Tibial nerve (tissue), 4 donors: ENCODE results near the gene PCCB. TPM values are rescaled to one million over a fixed set of nuclear protein-coding genes. Genes with fewer than 3 reads are reported as not detected.
"Not testable (repeated sequence)": the region's sequence is repeated elsewhere in the genome, so short reads cannot be mapped to it uniquely, and the experiment has no call there.

Experiments used
- DNase-seq, 2 donors: peaks; one replicate each; pipeline ENCODE4 v3.0.0-alpha.2; 2019; ENCODE audit warnings: low spot score in 2 of 2
- H3K27ac ChIP-seq, 4 donors: fragments of 200-600 bp; sonication (generic) in 3 of 4; one replicate each; pipeline ENCODE4 v1.5.1; 2017 to 2019; ENCODE audit warnings: mild to moderate bottlenecking in 1 of 4
- H3K27me3 ChIP-seq, 2 donors: fragments of 200-600 bp; sonication (generic) in 1 of 2; one replicate each; pipeline versions ENCODE4 v1.5.1 to v1.6.0; 2017 to 2019
- H3K36me3 ChIP-seq, 3 donors: fragments of 200-600 bp; sonication (generic); one replicate each; pipeline ENCODE4 v1.5.1; 2018 to 2019
- H3K4me1 ChIP-seq, 4 donors: fragments of 200-600 bp; sonication (generic) in 3 of 4; one replicate each; pipeline ENCODE4 v1.5.1; 2017 to 2019
- H3K4me3 ChIP-seq, 4 donors: fragments of 200-600 bp; sonication (generic) in 3 of 4; one replicate each; pipeline ENCODE4 v1.5.1; 2017 to 2019; ENCODE audit warnings: mild to moderate bottlenecking in 1 of 4, moderate library complexity in 1 of 4
- H3K9me3 ChIP-seq, 4 donors: fragments of 200-600 bp; sonication (generic) in 3 of 4; one replicate each; pipeline ENCODE4 v1.5.1; 2017 to 2019
- CTCF ChIP-seq, 5 experiments: fragments of 200-600 bp in 3 of 5; fragments of 450-650 bp in 2 of 5; sonication (generic) in 3 of 5; IDR thresholded peaks; one replicate each; pipeline ENCODE4 v1.5.1; 2016 to 2019; ENCODE audit warnings: antibody characterized with exemption in 5 of 5, mild to moderate bottlenecking in 3 of 5, moderate library complexity in 2 of 5
- EP300 ChIP-seq, 2 donors: sonication (generic); formaldehyde crosslinking; IDR thresholded peaks; one replicate each; pipeline ENCODE4 v1.6.1; 2017; ENCODE audit warnings: antibody characterized with exemption in 2 of 2, mild to moderate bottlenecking in 1 of 2
- POLR2A ChIP-seq, 2 donors: fragments of 450-650 bp; IDR thresholded peaks; one replicate each; pipeline ENCODE4 v1.6.1; 2017; ENCODE audit warnings: antibody characterized with exemption in 2 of 2, mild to moderate bottlenecking in 2 of 2, moderate library complexity in 2 of 2
- WGBS, 2 donors: methylation state at CpG; one replicate each; pipeline ENCODE4 v1.1.5; 2018; 5-methylcytosine and 5-hydroxymethylcytosine counted together
- total RNA-seq, 4 donors: library from RNA; depleted of rRNA; stranded (reverse); fragments of >200 nt; gene quantifications; one replicate each; pipeline ENCODE4 v1.1.0, GENCODE V29; 2016

PCCB gene
- total RNA-seq, 4 donors from 2014 or later = 19.8 to 47.4 (median 27.8) TPM

- 97 to 99% methylated on average over 5 of the region's 5 CpGs for WGBS, 2 donors
Measured at GRCh38 chr3:136327671-136328070, 77.5 kb downstream of the PCCB start.

GRCh38 chr3:136329593-136329992 is 79.5 kb downstream of the PCCB start:
- TF ChIP-seq CTCF (IDR thresholded peaks at IDR 0.05) (no peak), POLR2A (IDR thresholded peaks at IDR 0.05) (no peak), EP300 (IDR thresholded peaks at IDR 0.05) (no peak)
- DNase-seq = no peak
- no peak overlapping the region for H3K27ac ChIP-seq
- peaks cover 0 to 80% (median 0%) of the 10 kb centered on the region in 3 donors for H3K36me3 ChIP-seq
- H3K4me3 ChIP-seq = no peak overlapping the region
- H3K4me1 ChIP-seq = no peaks in the 10 kb centered on the region
- peaks cover 0 to 2% (median 0%) of the 10 kb centered on the region in 4 donors for H3K9me3 ChIP-seq
- WGBS, 2 donors = 70 to 82% methylated on average over 5 of the region's 5 CpGs
- H3K27me3 ChIP-seq = no peaks in the 10 kb centered on the region

More at GRCh38 chr3:136327671-136328070, 77.5 kb downstream of the PCCB start:
- Histone ChIP-seq H3K27ac (no peak overlapping the region), H3K4me1 (no peaks in the 10 kb centered on the region), H3K4me3 (no peak overlapping the region), H3K36me3 (peaks cover 0 to 84% (median 0%) of the 10 kb centered on the region in 3 donors), H3K9me3 (peaks cover 0 to 17% (median 4%) of the 10 kb centered on the region in 4 donors), H3K27me3 (no peaks in the 10 kb centered on the region)
- DNase-seq = no peak
- TF ChIP-seq POLR2A (IDR thresholded peaks at IDR 0.05) = no peak

- Histone ChIP-seq H3K4me3 (no peak overlapping the region), H3K36me3 (peaks cover 0 to 83% (median 0%) of the 10 kb centered on the region in 3 donors), H3K27ac (no peak overlapping the region), H3K27me3 (no peaks in the 10 kb centered on the region), H3K4me1 (no peaks in the 10 kb centered on the region), H3K9me3 (no peaks in the 10 kb centered on the region)
- no peak for DNase-seq
- TF ChIP-seq EP300 (IDR thresholded peaks at IDR 0.05) (no peak), CTCF (IDR thresholded peaks at IDR 0.05) (no peak), POLR2A (IDR thresholded peaks at IDR 0.05) (no peak)
- WGBS, 2 donors = 80 to 82% methylated on average over 5 of the region's 5 CpGs
Measured at GRCh38 chr3:136330900-136331299, 80.8 kb downstream of the PCCB start.

GRCh38 chr3:136332302-136332701 is 82.2 kb downstream of the PCCB start:
- Histone ChIP-seq H3K9me3 (no peaks in the 10 kb centered on the region), H3K27ac (no peak overlapping the region), H3K4me1 (no peaks in the 10 kb centered on the region), H3K4me3 (no peak overlapping the region), H3K36me3 (peaks cover 0 to 79% (median 0%) of the 10 kb centered on the region in 3 donors), H3K27me3 (no peaks in the 10 kb centered on the region)
- 79 to 83% methylated on average over 1 of the region's 1 CpG for WGBS, 2 donors
- TF ChIP-seq POLR2A (IDR thresholded peaks at IDR 0.05) (no peak), CTCF (IDR thresholded peaks at IDR 0.05) (no peak), EP300 (IDR thresholded peaks at IDR 0.05) (no peak)
- no peak for DNase-seq

GRCh38 chr3:136332776-136333175 is 82.6 kb downstream of the PCCB start:
- H3K27me3 ChIP-seq = no peaks in the 10 kb centered on the region
- no peak for TF ChIP-seq POLR2A (IDR thresholded peaks at IDR 0.05)
- H3K9me3 ChIP-seq = no peaks in the 10 kb centered on the region
- DNase-seq = no peak
- H3K36me3 ChIP-seq = peaks cover 0 to 74% (median 0%) of the 10 kb centered on the region in 3 donors
- H3K4me1 ChIP-seq = no peaks in the 10 kb centered on the region
- no peak overlapping the region for H3K4me3 ChIP-seq
- no peak overlapping the region for H3K27ac ChIP-seq

- Histone ChIP-seq H3K4me3 (no peak overlapping the region), H3K27ac (no peak overlapping the region), H3K36me3 (peaks cover 0 to 70% (median 0%) of the 10 kb centered on the region in 3 donors), H3K27me3 (no peaks in the 10 kb centered on the region), H3K9me3 (no peaks in the 10 kb centered on the region), H3K4me1 (no peaks in the 10 kb centered on the region)
- TF ChIP-seq POLR2A (IDR thresholded peaks at IDR 0.05) = no peak
- TF ChIP-seq EP300 (IDR thresholded peaks at IDR 0.05) = no peak
- TF ChIP-seq CTCF (IDR thresholded peaks at IDR 0.05) = no peak
- no peak for DNase-seq
Measured at GRCh38 chr3:136334209-136334608, 84.1 kb downstream of the PCCB start.

GRCh38 chr3:136334726-136335125 is 84.6 kb downstream of the PCCB start:
- not testable (repeated sequence) for H3K4me3 ChIP-seq, DNase-seq, H3K27ac ChIP-seq, H3K27me3 ChIP-seq, H3K4me1 ChIP-seq, H3K9me3 ChIP-seq
- peaks cover 0 to 70% (median 0%) of the 10 kb centered on the region in 3 donors for H3K36me3 ChIP-seq
- 94 to 99% methylated on average over 5 to 6 of the region's 6 CpGs for WGBS, 2 donors
